Right atrium auricular region (tissue), 2 donors: ENCODE results near the gene CRYBA1. TPM values are rescaled to one million over a fixed set of nuclear protein-coding genes. Genes with fewer than 3 reads are reported as not detected.
"Not testable (repeated sequence)": the region's sequence is repeated elsewhere in the genome, so short reads cannot be mapped to it uniquely, and the experiment has no call there.

Experiments
- DNase-seq: peaks from one replicate; pipeline ENCODE4 v3.0.0-alpha.2; 2019; ENCODE audit warnings: low spot score
- H3K27ac ChIP-seq, 2 donors: fragments of 200-600 bp; sonication (generic); 1 replicate in 1 of 2; 2 replicates in 1 of 2; pipeline ENCODE4 v1.5.1; 2016 to 2019
- H3K27me3 ChIP-seq, 2 donors: fragments of 200-600 bp; sonication (generic); one replicate each; pipeline versions ENCODE4 v1.5.1 to v1.6.0; 2017 to 2019
- H3K36me3 ChIP-seq: fragments of 200-600 bp; sonication (generic); one replicate; pipeline ENCODE4 v1.5.1; 2016
- H3K4me1 ChIP-seq, 2 donors: fragments of 200-600 bp; sonication (generic); one replicate each; pipeline versions ENCODE4 v1.5.1 to v1.6.0; 2017 to 2019
- H3K4me3 ChIP-seq, 2 donors: fragments of 200-600 bp; sonication (generic); 1 replicate in 1 of 2; 2 replicates in 1 of 2; pipeline ENCODE4 v1.5.1; 2017 to 2019; ENCODE audit warnings: mild to moderate bottlenecking in 1 of 2, moderate library complexity in 1 of 2
- H3K9me3 ChIP-seq, 2 donors: fragments of 200-600 bp; sonication (generic); one replicate each; pipeline ENCODE4 v1.5.1; 2019
- CTCF ChIP-seq, 2 donors: fragments of 200-600 bp; sonication (generic); IDR thresholded peaks; one replicate each; pipeline ENCODE4 v1.5.1; 2019; ENCODE audit warnings: antibody characterized with exemption in 2 of 2
- total RNA-seq, 2 donors: library from RNA; depleted of rRNA; stranded (reverse); fragments of >200 nt; gene quantifications; one replicate each; pipeline ENCODE4 v1.1.0, GENCODE V29; 2016

Gene CRYBA1
- total RNA-seq, 2 donors from 2014 or later, result not detected

- H3K4me1 ChIP-seq, result peaks cover 0 to 34% of the 10 kb centered on the region in 2 donors
- DNase-seq, result no peak
- TF ChIP-seq CTCF (IDR thresholded peaks at IDR 0.05), result no peak
- no peaks in the 10 kb centered on the region for H3K27me3 ChIP-seq
- peak overlapping the region in 1 of 2 donors; percentile 79 for H3K27ac ChIP-seq
- no peaks in the 10 kb centered on the region for H3K9me3 ChIP-seq
- H3K4me3 ChIP-seq, result no peak overlapping the region
- peaks cover 16% of the 10 kb centered on the region for H3K36me3 ChIP-seq
Observed at GRCh38 chr17:29255926-29256522, 9.4 kb downstream of the CRYBA1 start.

- no peak for TF ChIP-seq CTCF (IDR thresholded peaks at IDR 0.05)
- Histone ChIP-seq H3K27ac (peak overlapping the region; percentile 46 to 79), H3K4me1 (peaks cover 0 to 34% of the 10 kb centered on the region in 2 donors), H3K9me3 (no peaks in the 10 kb centered on the region), H3K36me3 (peaks cover 23% of the 10 kb centered on the region), H3K27me3 (no peaks in the 10 kb centered on the region), H3K4me3 (no peak overlapping the region)
- DNase-seq, result no peak
Observed at GRCh38 chr17:29256735-29257466, 10.2 kb downstream of the CRYBA1 start.

DNA sequence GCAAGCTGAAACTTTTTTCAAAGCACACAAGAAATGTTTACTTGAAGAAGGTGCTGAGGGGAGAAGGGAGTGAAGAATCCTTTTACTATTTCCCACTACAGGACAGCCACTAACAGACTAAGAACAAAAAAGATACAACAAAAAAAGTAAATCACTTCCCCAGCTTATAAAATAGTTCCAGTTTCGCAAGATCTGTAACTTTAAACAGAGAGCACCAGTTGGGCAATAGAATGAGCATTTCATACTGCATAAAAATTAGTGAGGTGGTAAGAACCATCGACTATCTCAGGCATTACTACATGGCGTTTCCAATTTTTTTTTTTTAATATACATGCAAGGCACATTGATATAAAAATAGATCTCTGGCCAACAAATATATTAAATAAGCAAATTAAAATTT lies 11.1 kb downstream of the CRYBA1 start:
- peaks cover 0 to 34% of the 10 kb centered on the region in 2 donors for H3K4me1 ChIP-seq
- no peaks in the 10 kb centered on the region for H3K9me3 ChIP-seq
- H3K27me3 ChIP-seq, result no peaks in the 10 kb centered on the region
- H3K36me3 ChIP-seq, result peaks cover 31% of the 10 kb centered on the region
- no peak for TF ChIP-seq CTCF (IDR thresholded peaks at IDR 0.05)
- no peak overlapping the region for H3K4me3 ChIP-seq
- no peak for DNase-seq
- H3K27ac ChIP-seq, result peak overlapping the region; percentile 46 to 79

- no peaks in the 10 kb centered on the region for H3K27me3 ChIP-seq
- no peak overlapping the region for H3K4me3 ChIP-seq
- no peaks in the 10 kb centered on the region for H3K9me3 ChIP-seq
- DNase-seq, result no peak
- TF ChIP-seq CTCF (IDR thresholded peaks at IDR 0.05), result no peak
- peaks cover 74% of the 10 kb centered on the region for H3K36me3 ChIP-seq
- H3K27ac ChIP-seq, result no peak overlapping the region
- H3K4me1 ChIP-seq, result no peaks in the 10 kb centered on the region
Observed at GRCh38 chr17:29263916-29264315, 17.3 kb downstream of the CRYBA1 start.

DNA sequence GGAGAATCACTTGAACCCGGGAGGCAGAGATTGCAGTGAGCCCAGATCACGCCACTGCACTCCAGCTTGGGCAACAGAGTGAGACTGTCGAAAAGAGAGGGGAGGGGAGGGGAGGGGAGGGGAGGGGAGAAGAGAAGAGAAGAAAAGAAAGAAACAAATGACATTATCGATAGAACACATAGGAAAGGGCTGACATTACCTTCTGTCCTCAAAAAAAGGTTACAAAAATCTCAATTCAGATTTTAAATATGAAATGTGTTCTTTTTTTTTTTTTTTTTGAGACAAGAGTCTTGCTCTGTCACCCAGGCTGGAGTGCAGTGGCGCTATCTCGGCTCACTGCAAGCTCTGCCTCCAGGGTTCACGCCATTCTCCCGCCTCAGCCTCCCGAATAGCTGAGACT lies 25.3 kb downstream of the CRYBA1 start:
- peaks cover 39% of the 10 kb centered on the region for H3K36me3 ChIP-seq
- H3K9me3 ChIP-seq, H3K4me1 ChIP-seq: not testable (repeated sequence)

GRCh38 chr17:29273924-29274323 lies 27.3 kb downstream of the CRYBA1 start:
- H3K27ac ChIP-seq, result no peak overlapping the region
- no peak for DNase-seq
- peaks cover 0 to 8% of the 10 kb centered on the region in 2 donors for H3K4me1 ChIP-seq
- H3K36me3 ChIP-seq, result peaks cover 38% of the 10 kb centered on the region
- TF ChIP-seq CTCF (IDR thresholded peaks at IDR 0.05), result no peak
- H3K27me3 ChIP-seq, result no peaks in the 10 kb centered on the region
- H3K4me3 ChIP-seq, result no peak overlapping the region
- H3K9me3 ChIP-seq, result peaks cover 0 to 6% of the 10 kb centered on the region in 2 donors

More for the DNA sequence above, 25.3 kb downstream of the CRYBA1 start:
- H3K27ac ChIP-seq, DNase-seq, H3K27me3 ChIP-seq, H3K4me3 ChIP-seq: not testable (repeated sequence)
